IMR-90 (cell line): ENCODE results near the gene PTPRQ. TPM values are rescaled to one million over a fixed set of nuclear protein-coding genes. Genes with fewer than 3 reads are reported as not detected.

Experiments used
- ATAC-seq: fragments of 200-7000 bp; cut with Tn5 transposase; 2 replicates; pipeline ENCODE4 v1.9.1; 2020; ENCODE audit warnings: low read depth, mild to moderate bottlenecking, moderate library complexity
- BruUV-seq: library from RNA; stranded (reverse); fragments of 400-500 nt; replicated peaks from 2 replicates; lab custom pipeline; 2021; lab: Mats Ljungman, UMichigan
- CTCF ChIA-PET: fragments of 300-600 bp; formaldehyde crosslinking; extraction: SDS; loops from one replicate; lab custom pipeline; 2021; ENCODE audit warnings: antibody characterized with exemption; lab: Yijun Ruan, JAX
- POLR2A ChIA-PET: fragments of 300-600 bp; sonication (Branson Sonifier 250); formaldehyde crosslinking; loops from one replicate; lab custom pipeline; 2022; ENCODE audit warnings: antibody characterized with exemption; ENCODE audit not compliant: unreplicated experiment; lab: Charles Lee
- DNase-seq: peaks from one replicate; pipeline ENCODE4 v3.0.0; 2013
- H2AFZ ChIP-seq: replicated peaks from 2 replicates; pipeline ENCODE3; 2013; ENCODE audit warnings: low read length, mild to moderate bottlenecking; ENCODE audit not compliant: poor library complexity
- H2AK5ac ChIP-seq: 2 replicates; pipeline ENCODE4 v1.6.1; 2013; ENCODE audit warnings: low read depth, low read length, inconsistent platforms
- H2AK9ac ChIP-seq: replicated peaks from 2 replicates; pipeline ENCODE3; 2013; ENCODE audit warnings: mild to moderate bottlenecking, low read depth, low read length, moderate library complexity; ENCODE audit not compliant: poor library complexity
- H2BK120ac ChIP-seq: 2 replicates; pipeline ENCODE4 v1.6.1; 2013; ENCODE audit warnings: low read depth, low read length, inconsistent platforms
- H2BK15ac ChIP-seq: 3 replicates; pipeline ENCODE4 v1.6.1; 2013; ENCODE audit warnings: low read depth, low read length, inconsistent platforms
- H2BK20ac ChIP-seq: 2 replicates; pipeline ENCODE4 v1.6.1; 2013; ENCODE audit warnings: low read depth, mild to moderate bottlenecking, inconsistent platforms, low read length, moderate library complexity
- H2BK5ac ChIP-seq: 2 replicates; pipeline ENCODE4 v1.6.1; 2013; ENCODE audit warnings: mild to moderate bottlenecking, low read depth, low read length, inconsistent platforms; ENCODE audit not compliant: poor library complexity, severe bottlenecking
- H3K14ac ChIP-seq: replicated peaks from 2 replicates; pipeline ENCODE4 v1.6.1; 2013; ENCODE audit warnings: low read depth, low read length, inconsistent platforms
- H3K18ac ChIP-seq: 2 replicates; pipeline ENCODE4 v1.6.1; 2013; ENCODE audit warnings: low read depth, low read length, control low read depth
- H3K23ac ChIP-seq: 2 replicates; pipeline ENCODE4 v1.6.1; 2013; ENCODE audit warnings: low read depth, low read length, inconsistent platforms
- H3K27ac ChIP-seq: 2 replicates; pipeline ENCODE4 v1.5.1; 2013; ENCODE audit warnings: mild to moderate bottlenecking, control low read depth, low read length; ENCODE audit not compliant: insufficient read depth
- H3K27me3 ChIP-seq: 2 replicates; pipeline ENCODE4 v1.6.1; 2013; ENCODE audit warnings: low read length; ENCODE audit not compliant: control insufficient read depth, insufficient read depth
- H3K36me3 ChIP-seq: 2 replicates; pipeline ENCODE4 v1.6.1; 2013; ENCODE audit warnings: low read length, mixed read lengths; ENCODE audit not compliant: control insufficient read depth, insufficient read depth
- H3K4ac ChIP-seq: 2 replicates; pipeline ENCODE4 v1.6.1; 2013; ENCODE audit warnings: low read depth, low read length, inconsistent platforms
- H3K4me1 ChIP-seq: 2 replicates; pipeline ENCODE4 v1.6.1; 2013; ENCODE audit warnings: low read length, mixed read lengths; ENCODE audit not compliant: control insufficient read depth, insufficient read depth
- H3K4me2 ChIP-seq: 2 replicates; pipeline ENCODE4 v1.6.1; 2013; ENCODE audit warnings: low read depth, mild to moderate bottlenecking, control low read depth, low read length, moderate library complexity
- H3K4me3 ChIP-seq: 2 replicates; pipeline ENCODE4 v1.5.1; 2013; ENCODE audit warnings: low read depth, mild to moderate bottlenecking, control low read depth, low read length, moderate library complexity; ENCODE audit not compliant: insufficient read depth
- H3K56ac ChIP-seq: 2 replicates; pipeline ENCODE4 v1.6.1; 2013; ENCODE audit warnings: low read length, inconsistent platforms; ENCODE audit not compliant: insufficient read depth; ENCODE audit errors: extremely low read depth
- H3K79me1 ChIP-seq, 2 experiments: 2 replicates each; pipeline ENCODE4 v1.6.1; 2013; ENCODE audit warnings: low read length in 2 of 2, inconsistent platforms in 1 of 2, low read depth in 1 of 2
- H3K9ac ChIP-seq: 2 replicates; pipeline ENCODE4 v1.6.1; 2013; ENCODE audit warnings: low read depth, low read length, control low read depth
- H3K9me1 ChIP-seq: 2 replicates; pipeline ENCODE4 v1.6.1; 2013; ENCODE audit warnings: low read length, inconsistent platforms; ENCODE audit not compliant: insufficient read depth
- H3K9me3 ChIP-seq: 2 replicates; pipeline ENCODE4 v1.6.1; 2013; ENCODE audit warnings: low read length; ENCODE audit not compliant: control insufficient read depth, insufficient read depth
- H4K20me1 ChIP-seq: 2 replicates; pipeline ENCODE4 v1.6.1; 2013; ENCODE audit warnings: low read length, inconsistent platforms; ENCODE audit not compliant: insufficient read depth
- H4K5ac ChIP-seq: 2 replicates; pipeline ENCODE4 v1.6.1; 2013; ENCODE audit warnings: mild to moderate bottlenecking, low read depth, low read length, control low read depth
- H4K8ac ChIP-seq, 2 experiments: 2 replicates each; pipeline ENCODE4 v1.6.1; 2013; ENCODE audit warnings: low read depth in 2 of 2, low read length in 2 of 2, control low read depth in 1 of 2, inconsistent platforms in 1 of 2
- H4K91ac ChIP-seq: 2 replicates; pipeline ENCODE4 v1.6.1; 2013; ENCODE audit warnings: low read depth, low read length, inconsistent platforms; ENCODE audit not compliant: insufficient read depth
- BHLHE40 ChIP-seq: fragments of 150-350 bp; IDR thresholded peaks from 2 replicates; pipeline ENCODE4 v1.6.1; 2016; ENCODE audit warnings: mild to moderate bottlenecking, low read depth, low read length
- CEBPB ChIP-seq: IDR thresholded peaks from 2 replicates; pipeline ENCODE4 v1.6.1; 2012; ENCODE audit warnings: low read depth, low read length, improper control_type of control experiment
- CHD1 ChIP-seq: IDR thresholded peaks from 2 replicates; pipeline ENCODE4 v1.6.1; 2012; ENCODE audit warnings: low read depth, low read length, improper control_type of control experiment
- FOS ChIP-seq: fragments of 150-350 bp; IDR thresholded peaks from 2 replicates; pipeline ENCODE4 v1.6.1; 2016; ENCODE audit warnings: low read depth, low read length
- MAFK ChIP-seq: IDR thresholded peaks from 2 replicates; pipeline ENCODE4 v1.6.1; 2012; ENCODE audit warnings: low read depth, low read length, improper control_type of control experiment
- MAZ ChIP-seq: IDR thresholded peaks from 2 replicates; pipeline ENCODE4 v1.6.1; 2012; ENCODE audit warnings: low read depth, mild to moderate bottlenecking, low read length, improper control_type of control experiment, moderate library complexity, borderline replicate concordance
- MXI1 ChIP-seq: IDR thresholded peaks from 2 replicates; pipeline ENCODE4 v1.6.1; 2012; ENCODE audit warnings: low read depth, mild to moderate bottlenecking, low read length, moderate library complexity, borderline replicate concordance
- NFE2L2 ChIP-seq: fragments of 150-350 bp; IDR thresholded peaks from 2 replicates; pipeline ENCODE4 v1.6.1; 2016; ENCODE audit warnings: low read depth, mild to moderate bottlenecking, low read length
- POLR2A ChIP-seq: IDR thresholded peaks from 2 replicates; pipeline ENCODE4 v1.6.1; 2012; ENCODE audit warnings: mild to moderate bottlenecking, low read depth, low read length
- RAD21 ChIP-seq: IDR thresholded peaks from 2 replicates; pipeline ENCODE4 v1.6.1; 2012; ENCODE audit warnings: low read length, improper control_type of control experiment
- RCOR1 ChIP-seq: IDR thresholded peaks from 2 replicates; pipeline ENCODE4 v1.6.1; 2012; ENCODE audit warnings: mild to moderate bottlenecking, low read length, improper control_type of control experiment; ENCODE audit not compliant: insufficient replicate concordance
- RFX5 ChIP-seq: IDR thresholded peaks from 2 replicates; pipeline ENCODE4 v1.8.0; 2012; ENCODE audit warnings: low read depth, mild to moderate bottlenecking, low read length, moderate library complexity
- SMC3 ChIP-seq: fragments of 150-350 bp; IDR thresholded peaks from 2 replicates; pipeline ENCODE4 v1.6.1; 2016; ENCODE audit warnings: low read depth, mild to moderate bottlenecking, antibody characterized with exemption, low read length, moderate library complexity
- WGBS, 2 experiments: methylation state at CpG; one replicate each; pipeline versions ENCODE4 v1.1.5 to v1.1.7; 2013; ENCODE audit warnings: missing lambda C conversion rate in 2 of 2; ENCODE audit not compliant: insufficient read length in 1 of 2; ENCODE audit errors: extremely low coverage in 2 of 2; 5-methylcytosine and 5-hydroxymethylcytosine counted together
- dilution Hi-C: fragments of 300-500 bp; cut with HindIII; formaldehyde crosslinking; loops from one replicate; pipeline ENCODE4 v1.14.3; 2018; ENCODE audit warnings: low sequenced_read_pairs; ENCODE audit not compliant: unreplicated experiment
- in situ Hi-C: fragments of 300-500 bp; cut with MboI; formaldehyde crosslinking; loops from 3 replicates; pipeline ENCODE4 v1.14.3; 2019; ENCODE audit warnings: low sequenced_read_pairs, inconsistent platforms, mixed read lengths
- intact Hi-C: fragments of 100-400 bp; cut with micrococcal nuclease; formaldehyde crosslinking; loops from 2 replicates; pipeline ENCODE4 v1.10.0; 2022
- polyA plus RNA-seq, 3 experiments: library from polyadenylated mRNA; depleted of rRNA; stranded (reverse); fragments of >200 nt; gene quantifications; 2 replicates each; pipeline ENCODE4 v1.2.3, GENCODE V29; 2012; ENCODE audit warnings: low replicate concordance in 1 of 3
- total RNA-seq: library from RNA; depleted of rRNA; stranded (reverse); fragments of >200 nt; gene quantifications from 2 replicates; pipeline ENCODE4 v1.2.3, GENCODE V29; 2012
- TF ChIP-seq, protein P1 (sequence below): fragments of 150-350 bp; IDR thresholded peaks from 2 replicates; pipeline ENCODE4 v1.6.1; 2016; ENCODE audit warnings: low read depth, mild to moderate bottlenecking, low read length, moderate library complexity, borderline replicate concordance
- TF ChIP-seq, protein P2 (sequence below): fragments of 150-350 bp; IDR thresholded peaks from 2 replicates; pipeline ENCODE4 v1.6.1; 2017; ENCODE audit warnings: mild to moderate bottlenecking, antibody characterized with exemption, low read length, low read depth
- TF ChIP-seq, protein P3 (sequence below): conservative IDR thresholded peaks from 2 replicates; pipeline ENCODE4 v1.5.1; 2012; ENCODE audit warnings: mild to moderate bottlenecking, low read depth, low read length, improper control_type of control experiment

The PTPRQ gene
- total and polyA plus RNA-seq, 2 of the 4 experiments (the other 2 are of a cell fraction): 0.96 to 1.4 TPM

DNA sequence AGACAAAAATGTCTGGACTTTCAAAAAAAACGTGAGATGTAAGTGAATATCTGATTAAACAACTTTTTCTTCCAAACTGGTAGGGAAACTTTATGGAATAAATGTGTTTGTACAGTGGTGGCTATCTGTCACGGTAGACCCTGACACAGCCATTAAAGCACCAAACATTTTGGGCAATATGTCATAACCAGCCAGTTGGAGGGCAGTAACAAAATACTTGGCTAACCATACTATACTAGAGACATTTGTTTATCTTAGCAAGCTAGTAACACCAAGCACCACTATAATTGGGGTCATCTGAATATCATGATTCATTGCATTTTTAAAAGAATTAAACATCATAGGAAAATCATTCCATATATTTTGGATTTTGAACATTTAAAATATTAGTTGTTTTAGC is 257.4 kb downstream of the PTPRQ start:
- no peak overlapping the region for H2BK120ac ChIP-seq
- no peaks in the 10 kb centered on the region for H3K9me1 ChIP-seq
- H3K27me3 ChIP-seq: no peaks in the 10 kb centered on the region
- H2BK20ac ChIP-seq: no peak overlapping the region
- BruUV-seq: no TSS peak
- H3K36me3 ChIP-seq: no peaks in the 10 kb centered on the region
- intact Hi-C loops (no loop called here), dilution Hi-C loops (no loop called here), in situ Hi-C loops (no loop called here)
- H3K4me1 ChIP-seq: peaks cover 2% of the 10 kb centered on the region; the same call in 1 of the 2 replicates
- no peak overlapping the region for H2AK5ac ChIP-seq
- H3K18ac ChIP-seq: no peak overlapping the region
- H3K56ac ChIP-seq: no peak overlapping the region
- H2AFZ ChIP-seq: no peak overlapping the region
- H3K9ac ChIP-seq: no peak overlapping the region
- no peaks in the 10 kb centered on the region for H3K79me1 ChIP-seq
- no peak overlapping the region for H3K4ac ChIP-seq
- H3K4me3 ChIP-seq: no peak overlapping the region
- no peak overlapping the region for H2BK15ac ChIP-seq
- DNase-seq: peak; percentile 1
- no peak overlapping the region for H3K14ac ChIP-seq
- H2BK5ac ChIP-seq: no peak overlapping the region
- H4K8ac ChIP-seq: no peak overlapping the region
- H4K91ac ChIP-seq: no peak overlapping the region
- no CpG with 5 or more reads among the region's 2 CpGs for WGBS, 2 experiments
- no peak overlapping the region for H3K4me2 ChIP-seq
- CTCF ChIA-PET: no interaction called here
- no peak; the same call in 1 of the 2 replicates for ATAC-seq
- no peaks in the 10 kb centered on the region for H4K20me1 ChIP-seq
- POLR2A ChIA-PET: no interaction called here
- H3K27ac ChIP-seq: no peak overlapping the region
- H2AK9ac ChIP-seq: no peak overlapping the region
- no peaks in the 10 kb centered on the region for H3K9me3 ChIP-seq
- no peak overlapping the region for H4K5ac ChIP-seq
- H3K23ac ChIP-seq: no peak overlapping the region
- no peak for TF ChIP-seq BHLHE40
- no peak for TF ChIP-seq POLR2A
- no peak for TF ChIP-seq RCOR1
- TF ChIP-seq, protein P1, sequence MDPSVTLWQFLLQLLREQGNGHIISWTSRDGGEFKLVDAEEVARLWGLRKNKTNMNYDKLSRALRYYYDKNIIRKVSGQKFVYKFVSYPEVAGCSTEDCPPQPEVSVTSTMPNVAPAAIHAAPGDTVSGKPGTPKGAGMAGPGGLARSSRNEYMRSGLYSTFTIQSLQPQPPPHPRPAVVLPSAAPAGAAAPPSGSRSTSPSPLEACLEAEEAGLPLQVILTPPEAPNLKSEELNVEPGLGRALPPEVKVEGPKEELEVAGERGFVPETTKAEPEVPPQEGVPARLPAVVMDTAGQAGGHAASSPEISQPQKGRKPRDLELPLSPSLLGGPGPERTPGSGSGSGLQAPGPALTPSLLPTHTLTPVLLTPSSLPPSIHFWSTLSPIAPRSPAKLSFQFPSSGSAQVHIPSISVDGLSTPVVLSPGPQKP: no peak
- no peak for TF ChIP-seq CEBPB
- no peak for TF ChIP-seq RAD21
- TF ChIP-seq, protein P2, sequence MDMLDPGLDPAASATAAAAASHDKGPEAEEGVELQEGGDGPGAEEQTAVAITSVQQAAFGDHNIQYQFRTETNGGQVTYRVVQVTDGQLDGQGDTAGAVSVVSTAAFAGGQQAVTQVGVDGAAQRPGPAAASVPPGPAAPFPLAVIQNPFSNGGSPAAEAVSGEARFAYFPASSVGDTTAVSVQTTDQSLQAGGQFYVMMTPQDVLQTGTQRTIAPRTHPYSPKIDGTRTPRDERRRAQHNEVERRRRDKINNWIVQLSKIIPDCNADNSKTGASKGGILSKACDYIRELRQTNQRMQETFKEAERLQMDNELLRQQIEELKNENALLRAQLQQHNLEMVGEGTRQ: no peak
- no peak for TF ChIP-seq MAZ
- no peak for TF ChIP-seq CHD1
- no peak for TF ChIP-seq FOS
- TF ChIP-seq RFX5: no peak
- no peak for TF ChIP-seq MXI1
- no peak for TF ChIP-seq MAFK
- TF ChIP-seq NFE2L2: no peak
- no peak for TF ChIP-seq SMC3
- TF ChIP-seq, protein P3, sequence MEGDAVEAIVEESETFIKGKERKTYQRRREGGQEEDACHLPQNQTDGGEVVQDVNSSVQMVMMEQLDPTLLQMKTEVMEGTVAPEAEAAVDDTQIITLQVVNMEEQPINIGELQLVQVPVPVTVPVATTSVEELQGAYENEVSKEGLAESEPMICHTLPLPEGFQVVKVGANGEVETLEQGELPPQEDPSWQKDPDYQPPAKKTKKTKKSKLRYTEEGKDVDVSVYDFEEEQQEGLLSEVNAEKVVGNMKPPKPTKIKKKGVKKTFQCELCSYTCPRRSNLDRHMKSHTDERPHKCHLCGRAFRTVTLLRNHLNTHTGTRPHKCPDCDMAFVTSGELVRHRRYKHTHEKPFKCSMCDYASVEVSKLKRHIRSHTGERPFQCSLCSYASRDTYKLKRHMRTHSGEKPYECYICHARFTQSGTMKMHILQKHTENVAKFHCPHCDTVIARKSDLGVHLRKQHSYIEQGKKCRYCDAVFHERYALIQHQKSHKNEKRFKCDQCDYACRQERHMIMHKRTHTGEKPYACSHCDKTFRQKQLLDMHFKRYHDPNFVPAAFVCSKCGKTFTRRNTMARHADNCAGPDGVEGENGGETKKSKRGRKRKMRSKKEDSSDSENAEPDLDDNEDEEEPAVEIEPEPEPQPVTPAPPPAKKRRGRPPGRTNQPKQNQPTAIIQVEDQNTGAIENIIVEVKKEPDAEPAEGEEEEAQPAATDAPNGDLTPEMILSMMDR: no peak
